ENCODE results near the gene CD22.

Gene CD22

DNA sequence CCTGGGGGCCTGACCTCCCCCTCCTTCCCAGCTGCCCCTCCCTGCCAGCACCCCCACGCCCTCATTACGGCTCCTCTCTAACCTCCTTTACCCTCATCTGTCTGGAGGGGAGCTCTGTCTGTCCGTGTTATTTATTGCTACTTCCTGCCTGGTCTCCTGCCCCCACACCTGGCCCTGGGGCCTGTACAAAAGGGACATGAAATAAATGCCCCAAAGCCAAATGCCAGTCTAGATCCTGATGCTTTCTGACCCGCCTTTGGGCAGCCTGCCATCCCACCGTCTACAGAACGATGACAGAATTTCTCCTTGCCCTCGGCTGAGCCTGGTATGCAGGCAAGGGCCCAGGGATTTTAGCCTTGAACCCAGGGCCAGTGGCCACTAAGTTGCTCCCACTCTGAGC, 15.4 kb upstream of the CD22 start:
- no peak for DNase-seq (ENCODE audit: low read depth in 4 of 4, low spot score in 1 of 4)

DNA sequence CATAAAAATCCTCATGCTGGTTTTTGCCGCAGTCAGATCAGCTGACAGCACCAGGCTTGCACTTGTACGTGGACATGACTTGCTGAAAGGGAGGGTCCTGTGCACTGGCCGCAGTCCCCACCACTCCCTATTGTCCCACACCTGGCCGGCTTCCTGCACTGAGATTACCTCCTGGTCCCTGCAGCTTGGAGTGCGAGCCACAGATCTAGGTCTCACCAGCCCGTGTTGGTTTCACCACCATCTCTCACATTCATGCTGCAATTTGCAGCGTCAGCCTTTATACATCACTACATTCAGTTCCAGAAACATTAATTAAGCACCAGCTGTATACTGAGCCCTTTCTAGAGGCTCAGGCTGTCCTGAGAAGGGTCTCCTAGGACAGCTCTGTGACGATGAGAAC, 15.0 kb upstream of the CD22 start:
- DNase-seq (ENCODE audit: low read depth in 4 of 4, low spot score in 1 of 4): no peak

- DNase-seq (ENCODE audit: low read depth in 4 of 4, low spot score in 1 of 4): no peak
These were observed 14.0 kb upstream of the CD22 start for GRCh38 chr19:35314858-35315470.

- DNase-seq (ENCODE audit: low read depth in 4 of 4, low spot score in 1 of 4): no peak
These were observed 13.1 kb upstream of the CD22 start for GRCh38 chr19:35315883-35316282.

- DNase-seq (ENCODE audit: low read depth in 4 of 4, low spot score in 1 of 4): no peak
These were observed 12.4 kb upstream of the CD22 start for GRCh38 chr19:35316560-35316959.

GRCh38 chr19:35317464-35318043, 11.4 kb upstream of the CD22 start:
- DNase-seq (ENCODE audit: low read depth in 4 of 4, low spot score in 1 of 4): no peak

- no peak for DNase-seq (ENCODE audit: low read depth in 4 of 4, low spot score in 1 of 4)
These were observed 10.1 kb upstream of the CD22 start for GRCh38 chr19:35318679-35319448.

DNA sequence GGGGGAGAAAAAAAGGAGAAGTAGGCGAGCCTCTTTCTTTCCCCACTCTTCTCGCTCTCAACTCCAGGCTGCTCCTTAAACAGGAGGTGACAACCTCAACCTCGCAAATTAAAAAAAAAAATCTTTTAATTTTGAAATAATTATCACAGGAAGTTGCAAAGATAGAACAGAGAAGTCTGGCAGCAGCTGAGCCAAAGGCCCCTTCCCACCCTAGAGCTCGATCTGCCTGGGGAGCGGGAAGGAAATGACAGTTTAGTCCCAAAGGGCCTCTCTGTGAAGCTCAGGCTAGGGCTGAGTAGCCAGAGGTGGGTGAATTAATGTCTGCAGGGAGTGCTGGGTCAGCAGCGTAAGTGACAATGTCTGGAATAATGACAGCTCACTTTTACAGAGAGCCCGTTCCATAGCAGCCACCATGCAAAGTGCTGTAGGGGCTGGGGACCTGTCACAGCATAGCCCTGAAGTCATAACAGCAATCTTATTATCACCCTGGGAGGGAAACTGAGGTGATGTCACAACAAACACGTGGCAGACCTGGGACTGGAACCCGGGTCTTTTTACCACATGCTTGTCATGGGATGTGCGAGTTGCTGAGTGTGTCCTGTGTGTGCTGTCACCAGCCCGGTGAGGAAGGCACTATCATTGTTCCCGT, 8.8 kb upstream of the CD22 start:
- DNase-seq (ENCODE audit: low read depth in 4 of 4, low spot score in 1 of 4): no peak

- no peak for DNase-seq (ENCODE audit: low read depth in 4 of 4, low spot score in 1 of 4)
These were observed 7.7 kb upstream of the CD22 start for GRCh38 chr19:35321291-35321690.

- DNase-seq (ENCODE audit: low read depth in 4 of 4, low spot score in 1 of 4): no peak
These were observed 7.0 kb upstream of the CD22 start for GRCh38 chr19:35322014-35322413.

DNA sequence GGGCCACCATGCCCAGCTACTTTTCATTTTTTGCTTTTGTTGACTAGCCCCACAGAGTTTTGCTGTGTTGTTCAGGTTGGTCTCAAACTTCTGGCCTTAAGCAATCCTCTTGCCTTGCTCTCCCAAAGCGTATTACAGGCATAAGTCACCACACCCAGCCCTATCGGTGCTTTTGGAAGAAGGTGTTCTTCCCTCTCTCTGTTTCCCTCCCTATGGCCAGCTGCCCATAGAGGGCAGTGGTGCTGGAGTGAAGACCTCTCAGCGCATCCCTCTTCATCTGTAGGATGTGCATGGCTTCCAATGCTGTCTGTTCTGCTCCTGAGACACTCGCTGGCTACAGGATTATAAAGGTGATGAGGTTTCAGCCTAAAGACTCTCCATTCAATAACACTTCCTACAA, 1.3 kb upstream of the CD22 start:
- no peak for DNase-seq (ENCODE audit: low read depth in 4 of 4, low spot score in 1 of 4)

- no peak for DNase-seq (ENCODE audit: low read depth in 4 of 4, low spot score in 1 of 4)
These were observed 336 bp downstream of the CD22 start for GRCh38 chr19:35329323-35329722.

DNA sequence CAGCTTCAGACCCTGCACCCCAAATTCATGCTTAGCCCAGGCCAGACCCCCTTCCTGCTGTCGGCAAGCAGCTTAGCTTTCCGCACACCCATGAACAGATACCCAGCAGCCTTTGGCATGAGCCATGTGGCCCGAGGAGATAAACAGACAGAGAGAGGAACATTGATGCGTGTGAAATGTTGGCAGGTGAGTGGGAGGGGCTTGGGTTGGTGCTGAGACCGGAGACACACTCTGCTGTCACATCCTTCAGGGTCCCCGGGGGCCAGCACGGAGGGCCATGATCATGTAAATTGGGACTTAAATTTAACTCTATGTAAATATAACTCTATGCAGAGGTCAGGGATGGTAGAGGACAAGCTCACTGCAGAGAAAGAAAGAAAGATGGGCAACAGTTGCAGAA, 1.5 kb downstream of the CD22 start:
- no peak for DNase-seq (ENCODE audit: low read depth in 4 of 4, low spot score in 1 of 4)

- DNase-seq (ENCODE audit: low read depth in 4 of 4, low spot score in 1 of 4): no peak
These were observed 2.7 kb downstream of the CD22 start for GRCh38 chr19:35331551-35332214.

DNA sequence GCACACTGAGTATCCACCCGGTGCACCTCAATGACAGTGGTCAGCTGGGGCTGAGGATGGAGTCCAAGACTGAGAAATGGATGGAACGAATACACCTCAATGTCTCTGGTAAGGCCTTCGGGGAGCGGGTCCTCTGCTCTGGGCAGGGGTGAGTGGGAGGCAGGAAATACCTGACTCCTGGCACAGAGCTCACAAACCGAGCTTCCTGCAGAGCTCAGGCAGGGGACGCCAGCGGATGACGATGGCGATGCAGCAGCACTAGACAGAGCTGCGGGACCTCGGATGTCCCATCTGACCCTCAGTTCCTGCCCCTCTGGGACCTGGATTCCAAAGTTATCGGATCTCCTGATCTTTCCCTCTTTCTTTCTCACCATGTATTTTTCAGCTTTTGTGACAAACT, 3.8 kb downstream of the CD22 start:
- DNase-seq (ENCODE audit: low read depth in 4 of 4, low spot score in 1 of 4): peak in 1 of 4 experiments; percentile 9

DNA sequence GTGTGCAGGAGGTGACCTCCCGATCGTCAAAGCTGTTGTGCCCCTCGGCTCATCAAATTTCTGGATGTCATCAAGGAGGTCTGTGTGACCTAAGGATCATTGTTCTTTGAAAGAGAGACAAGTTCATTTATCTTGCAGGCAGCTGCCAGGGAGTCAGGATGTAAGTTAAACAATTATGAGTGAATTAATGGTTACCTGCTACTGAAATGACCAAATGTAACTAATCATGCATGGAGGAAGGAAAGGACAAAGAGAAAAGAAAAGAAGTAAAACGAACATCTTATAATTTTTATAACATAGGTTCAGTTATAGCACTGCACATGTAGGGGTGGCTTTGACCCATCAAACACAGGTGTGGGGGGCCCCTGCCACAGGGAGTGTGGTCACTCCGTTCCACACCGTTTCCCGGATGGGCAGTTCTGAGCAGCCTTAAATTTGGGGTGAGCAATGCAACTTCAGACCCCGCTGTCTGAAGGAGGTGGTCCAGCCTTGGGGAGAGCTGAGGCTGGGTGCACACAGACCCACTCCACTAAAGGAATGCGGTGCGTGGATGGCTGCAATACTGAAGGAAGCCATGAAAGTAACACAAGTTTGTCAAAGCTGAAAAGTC, 5.3 kb downstream of the CD22 start:
- no peak for DNase-seq (ENCODE audit: low read depth in 4 of 4, low spot score in 1 of 4)

GRCh38 chr19:35336166-35336955, 7.4 kb downstream of the CD22 start:
- DNase-seq (ENCODE audit: low read depth in 4 of 4, low spot score in 1 of 4): no peak

DNA sequence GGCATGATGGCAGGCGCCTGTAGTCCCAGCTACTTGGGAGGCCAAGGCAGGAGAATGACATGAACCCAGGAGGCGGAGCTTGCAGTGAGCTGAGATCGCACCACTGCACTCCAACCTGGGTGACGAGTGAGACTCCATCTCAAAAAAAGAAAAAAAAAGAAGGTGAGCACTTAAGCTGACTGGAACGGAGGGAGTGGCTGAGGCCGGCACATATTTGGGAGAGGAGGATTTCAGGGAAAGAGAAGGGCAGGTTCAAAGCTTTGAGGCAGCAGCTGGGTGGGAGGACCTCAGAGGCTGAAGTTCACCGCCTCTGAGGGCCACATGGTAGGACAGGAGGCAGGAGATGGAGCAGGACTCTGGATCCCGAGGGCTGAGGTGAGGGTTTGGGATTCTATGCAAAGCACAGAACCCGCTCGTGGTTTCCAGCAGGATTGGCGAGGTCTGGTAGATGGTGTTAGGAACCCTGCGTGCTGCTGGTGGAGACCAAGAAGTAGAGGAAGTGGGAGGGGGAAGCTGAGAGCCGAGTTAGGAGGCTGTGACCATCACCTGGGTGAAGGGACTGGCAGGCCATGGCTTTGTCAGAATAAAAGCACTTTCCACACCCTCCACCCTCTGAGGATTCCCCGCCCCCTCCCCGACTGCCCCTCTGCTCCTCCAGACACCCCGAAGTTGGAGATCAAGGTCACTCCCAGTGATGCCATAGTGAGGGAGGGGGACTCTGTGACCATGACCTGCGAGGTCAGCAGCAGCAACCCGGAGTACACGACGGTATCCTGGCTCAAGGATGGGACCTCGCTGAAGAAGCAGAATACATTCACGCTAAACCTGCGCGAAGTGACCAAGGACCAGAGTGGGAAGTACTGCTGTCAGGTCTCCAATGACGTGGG, 8.4 kb downstream of the CD22 start:
- no peak for DNase-seq (ENCODE audit: low read depth in 4 of 4, low spot score in 1 of 4)

- DNase-seq (ENCODE audit: low read depth in 4 of 4, low spot score in 1 of 4): no peak
These were observed 9.0 kb downstream of the CD22 start for GRCh38 chr19:35337984-35338296.

- DNase-seq (ENCODE audit: low read depth in 4 of 4, low spot score in 1 of 4): no peak
These were observed 11.4 kb downstream of the CD22 start for GRCh38 chr19:35340431-35340830.
